GM19463 (cell line): ENCODE results near the gene GTF2IRD1.
"Not testable (repeated sequence)": the region's sequence is repeated elsewhere in the genome, so short reads cannot be mapped to it uniquely, and the experiment has no call there.

Source experiments
- ATAC-seq: cut with Tn5 transposase; IDR thresholded peaks from one replicate; pipeline ENCODE4 v1.9.1; 2021; ENCODE audit warnings: mild to moderate bottlenecking, moderate library complexity; ENCODE audit not compliant: unreplicated experiment

Gene GTF2IRD1

DNA sequence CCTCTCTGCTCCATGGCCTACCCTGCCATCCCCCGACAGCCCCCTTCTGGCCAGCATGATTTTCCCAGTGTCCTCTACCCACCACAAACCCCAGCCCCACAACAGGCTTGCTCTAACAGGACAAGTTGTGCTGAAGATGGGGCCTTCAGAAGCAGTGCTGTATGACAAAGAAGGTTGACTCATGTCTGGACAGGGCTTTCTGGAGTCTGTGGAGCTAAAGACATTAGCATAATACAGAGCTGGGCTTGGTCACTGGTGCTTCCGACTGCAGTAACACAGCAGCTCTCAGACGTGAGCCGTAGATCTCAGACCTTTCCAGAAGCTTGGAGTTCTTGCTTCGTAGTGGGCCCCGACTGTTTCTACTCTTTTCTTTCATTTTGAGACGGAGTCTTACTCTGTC, 100.5 kb downstream of the GTF2IRD1 start:
- no peak for ATAC-seq

DNA sequence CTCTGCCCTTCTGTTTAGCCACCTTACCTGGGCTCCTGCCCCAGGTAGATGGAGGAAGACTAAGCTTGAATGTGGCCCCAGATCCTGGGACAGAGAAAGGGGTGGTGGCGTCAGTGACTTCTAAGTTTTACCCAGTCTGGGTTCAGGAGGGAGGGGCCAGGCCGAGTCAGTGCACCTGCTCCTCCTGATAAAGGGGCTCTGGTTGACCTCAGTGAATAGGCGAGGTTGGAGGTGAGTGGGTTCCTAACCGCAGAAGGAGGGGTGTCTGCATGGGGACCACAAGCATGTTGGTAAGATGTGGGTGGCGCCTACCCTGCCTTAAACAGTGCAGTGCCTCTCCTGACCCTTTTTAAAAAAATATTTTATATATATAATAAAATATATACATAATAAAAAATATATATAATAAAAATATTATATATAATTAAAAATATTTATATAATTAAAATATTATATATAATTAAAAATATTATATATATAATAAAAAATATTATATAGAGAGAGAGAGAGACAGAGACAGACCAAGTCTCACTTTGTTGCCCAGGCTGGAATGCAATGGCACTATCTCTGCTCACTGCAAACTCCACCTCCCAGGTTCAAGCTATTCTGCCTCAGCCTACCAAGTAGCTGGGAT, 106.5 kb downstream of the GTF2IRD1 start:
- no peak for ATAC-seq

DNA sequence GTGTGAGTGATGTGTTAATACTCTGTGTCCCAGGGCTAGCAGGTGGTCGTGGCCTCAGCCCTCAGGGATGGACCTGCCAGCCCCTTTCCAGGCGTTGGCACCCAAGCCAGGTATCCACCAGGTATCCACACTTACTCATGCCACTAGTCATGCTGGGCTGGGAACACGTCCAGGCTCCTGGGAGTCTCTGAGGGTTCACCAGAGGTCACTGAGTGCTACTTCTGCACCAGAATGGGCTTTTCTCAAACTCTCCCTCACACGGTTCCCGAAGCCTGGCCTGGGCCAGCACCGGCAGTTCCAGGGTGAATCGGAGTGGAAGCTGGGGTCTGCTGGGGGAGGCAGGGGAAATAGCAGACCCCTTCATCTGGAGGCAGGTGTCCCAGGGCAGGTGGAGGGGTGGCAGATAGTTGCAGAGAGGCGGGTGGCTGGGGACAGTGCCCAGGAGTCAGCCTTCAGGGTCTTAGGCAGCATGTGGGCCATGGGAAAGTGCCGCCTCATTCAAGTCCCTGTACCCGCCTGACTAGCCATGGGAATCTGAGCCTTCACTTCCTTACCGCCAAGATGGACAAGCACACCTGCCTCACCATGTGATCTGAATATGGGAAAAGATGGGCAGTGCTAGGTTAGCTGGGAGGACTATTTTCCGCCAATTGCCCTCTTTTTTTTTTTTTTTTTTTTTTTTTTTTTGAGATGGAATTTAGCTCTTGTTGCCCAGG, 108.3 kb downstream of the GTF2IRD1 start:
- ATAC-seq: no peak

DNA sequence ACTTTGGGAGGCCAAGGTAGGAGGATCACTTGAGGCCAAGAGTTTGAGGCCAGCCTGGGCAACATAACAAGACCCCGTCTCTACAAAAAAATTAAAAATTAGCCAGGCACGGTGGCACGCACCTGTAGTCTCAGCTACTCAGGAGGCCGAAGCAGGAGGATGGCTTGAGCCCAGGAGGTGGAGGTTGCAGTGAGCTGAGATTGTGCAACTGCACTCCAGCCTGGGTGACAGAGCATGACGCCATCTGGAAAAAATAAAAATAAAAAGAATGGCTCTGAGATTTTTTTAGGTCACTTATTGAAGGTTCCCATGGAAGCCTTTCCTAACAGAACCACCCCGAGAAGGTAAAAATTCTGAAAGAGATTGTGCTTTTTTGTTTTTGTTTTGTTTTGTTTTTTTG, 109.9 kb downstream of the GTF2IRD1 start:
- ATAC-seq: not testable (repeated sequence)

DNA sequence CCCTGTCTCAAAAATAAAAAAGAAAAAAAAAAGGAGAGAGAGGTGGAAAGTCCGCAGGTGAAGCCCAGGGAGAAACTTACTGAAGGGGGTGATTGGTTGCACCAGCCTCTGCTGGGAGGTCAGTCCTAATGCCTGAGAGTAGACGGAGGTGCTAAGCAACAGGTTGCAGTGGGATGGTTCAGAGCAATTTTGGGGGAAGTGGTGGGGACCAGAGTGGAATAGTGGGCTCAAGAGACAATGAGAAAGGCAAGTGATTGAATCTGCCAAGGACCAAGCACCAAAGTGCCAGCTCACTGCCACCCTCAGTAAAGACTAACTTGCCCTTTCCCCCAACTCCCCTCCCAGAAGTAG, 113.6 kb downstream of the GTF2IRD1 start:
- no peak for ATAC-seq

DNA sequence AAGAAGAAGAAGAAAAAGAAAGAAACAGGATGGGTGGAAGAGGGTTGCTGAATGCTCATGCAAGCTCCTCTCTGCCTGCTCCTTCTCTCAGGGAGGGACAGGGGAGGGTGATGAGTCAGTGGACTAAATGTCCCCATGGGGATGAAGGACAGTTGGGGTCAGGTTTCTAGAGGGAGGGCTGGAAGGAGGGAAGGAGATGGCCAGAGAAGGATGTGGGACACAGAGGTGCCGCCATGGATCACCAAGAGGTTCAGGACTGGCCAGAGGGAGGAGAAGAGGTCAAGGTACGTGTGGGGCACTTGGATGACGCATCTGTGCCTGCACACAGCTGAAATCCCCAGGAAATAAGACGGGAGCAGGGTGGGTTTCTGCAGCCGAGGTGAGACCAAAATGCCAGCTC, 115.0 kb downstream of the GTF2IRD1 start:
- no peak for ATAC-seq

DNA sequence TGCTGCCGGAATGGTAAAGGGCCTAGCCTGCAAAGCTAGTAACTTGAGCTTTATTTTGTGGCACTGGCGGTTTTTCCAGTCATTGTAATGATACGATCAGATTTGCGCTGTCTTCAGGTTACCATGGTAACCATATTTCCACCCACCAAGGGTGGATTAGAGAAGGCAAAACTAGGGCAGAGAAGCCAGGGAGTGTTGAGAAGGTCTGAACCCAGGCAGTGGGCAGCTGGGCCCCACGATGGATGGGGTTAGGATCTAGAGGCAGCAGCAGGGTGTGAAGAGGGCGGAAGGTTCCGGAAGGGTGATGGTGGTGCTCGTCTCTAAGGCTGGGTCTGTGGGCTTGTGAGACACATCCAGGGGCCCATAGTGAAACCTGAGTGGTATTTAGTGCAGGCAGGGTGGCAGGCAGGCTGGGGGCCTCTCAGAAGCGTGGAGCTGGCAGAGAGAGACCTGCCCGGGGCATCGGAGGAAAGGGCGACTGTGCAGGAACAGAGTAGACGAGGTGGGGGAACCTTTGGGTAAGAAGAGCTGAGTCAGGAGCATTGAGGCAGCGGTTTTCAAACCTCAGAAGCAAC, 115.9 kb downstream of the GTF2IRD1 start:
- ATAC-seq: no peak

DNA sequence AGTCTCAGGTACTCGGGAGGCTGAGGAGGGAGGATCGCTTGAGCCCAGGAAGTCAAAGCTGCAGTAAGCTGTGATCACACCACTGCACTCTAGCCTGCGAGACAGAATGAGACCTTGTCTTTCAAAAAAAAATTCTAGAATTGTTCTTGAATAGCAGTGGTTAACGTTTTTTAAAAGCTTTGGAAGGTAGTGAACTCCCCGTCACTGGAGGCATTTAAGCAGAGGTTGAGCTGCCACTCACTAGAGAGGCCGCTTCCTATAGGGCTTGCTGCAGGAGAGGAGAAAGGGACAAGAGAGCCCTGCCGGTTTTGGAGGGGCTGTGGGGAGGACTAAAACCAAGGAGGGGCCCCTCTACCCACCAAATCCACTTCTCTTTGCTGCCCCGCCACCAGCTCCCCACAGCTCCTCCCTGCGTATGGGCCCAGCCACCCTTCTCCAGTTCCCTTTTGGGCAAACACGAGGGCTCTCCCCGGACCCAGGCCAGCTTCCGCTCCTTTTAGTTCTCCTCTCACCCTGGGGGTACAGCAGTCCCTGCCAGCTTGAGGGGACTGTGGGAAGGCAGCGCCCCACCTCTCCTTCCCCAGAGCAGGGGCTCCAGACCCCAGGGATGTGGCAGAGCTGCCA, 116.9 kb downstream of the GTF2IRD1 start:
- ATAC-seq: no peak

DNA sequence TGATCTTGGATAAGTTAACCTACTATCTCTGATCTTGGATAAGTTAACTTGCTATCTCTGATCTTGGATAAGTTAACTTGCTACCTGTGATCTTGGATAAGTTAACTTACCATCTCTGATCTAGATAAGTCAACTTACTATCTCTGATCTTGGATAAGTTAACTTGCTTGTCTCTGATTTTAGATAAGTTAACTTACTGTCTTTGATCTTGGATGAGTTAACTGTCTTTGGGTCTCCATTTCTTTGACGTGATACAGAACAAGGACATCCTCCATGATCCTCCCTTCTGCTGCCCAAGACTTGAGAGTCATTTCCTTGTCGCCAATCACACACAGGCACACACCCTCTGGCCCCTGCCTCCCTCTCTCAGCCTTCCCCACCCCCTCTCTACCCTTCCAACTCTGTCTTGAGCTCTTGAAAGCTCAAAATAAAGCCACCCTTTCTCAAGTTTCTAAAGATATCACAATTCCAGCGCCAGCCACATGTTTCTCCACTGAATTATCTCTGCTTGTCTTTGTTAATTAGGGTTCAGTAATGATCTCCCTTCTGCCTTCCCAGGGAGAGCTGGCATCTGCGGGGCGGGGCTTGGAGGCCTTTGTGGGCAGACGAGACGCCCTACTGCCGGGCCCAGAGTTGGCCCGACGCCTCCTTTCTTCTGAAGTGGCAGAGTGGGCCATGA, 118.7 kb downstream of the GTF2IRD1 start:
- no peak for ATAC-seq

DNA sequence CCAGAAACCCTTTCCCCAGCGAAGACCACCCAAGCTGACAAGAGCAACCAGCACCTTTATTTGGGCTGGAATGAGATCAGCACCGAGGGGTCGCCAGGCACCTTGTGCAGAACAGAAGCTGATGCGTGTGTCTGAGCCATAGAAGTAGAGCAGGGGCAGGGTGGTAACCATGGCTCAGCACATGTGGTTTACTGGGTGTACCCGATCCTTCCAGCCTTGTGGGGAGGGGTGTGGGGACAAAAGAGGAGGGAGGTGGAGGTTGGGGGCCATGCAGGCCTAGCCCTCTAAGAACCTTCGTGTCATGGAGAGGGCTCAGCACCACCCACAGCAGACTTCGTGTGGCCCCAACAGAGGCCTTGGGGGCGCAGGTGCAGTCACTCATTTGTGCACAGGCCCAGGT, 119.8 kb downstream of the GTF2IRD1 start:
- no peak for ATAC-seq

DNA sequence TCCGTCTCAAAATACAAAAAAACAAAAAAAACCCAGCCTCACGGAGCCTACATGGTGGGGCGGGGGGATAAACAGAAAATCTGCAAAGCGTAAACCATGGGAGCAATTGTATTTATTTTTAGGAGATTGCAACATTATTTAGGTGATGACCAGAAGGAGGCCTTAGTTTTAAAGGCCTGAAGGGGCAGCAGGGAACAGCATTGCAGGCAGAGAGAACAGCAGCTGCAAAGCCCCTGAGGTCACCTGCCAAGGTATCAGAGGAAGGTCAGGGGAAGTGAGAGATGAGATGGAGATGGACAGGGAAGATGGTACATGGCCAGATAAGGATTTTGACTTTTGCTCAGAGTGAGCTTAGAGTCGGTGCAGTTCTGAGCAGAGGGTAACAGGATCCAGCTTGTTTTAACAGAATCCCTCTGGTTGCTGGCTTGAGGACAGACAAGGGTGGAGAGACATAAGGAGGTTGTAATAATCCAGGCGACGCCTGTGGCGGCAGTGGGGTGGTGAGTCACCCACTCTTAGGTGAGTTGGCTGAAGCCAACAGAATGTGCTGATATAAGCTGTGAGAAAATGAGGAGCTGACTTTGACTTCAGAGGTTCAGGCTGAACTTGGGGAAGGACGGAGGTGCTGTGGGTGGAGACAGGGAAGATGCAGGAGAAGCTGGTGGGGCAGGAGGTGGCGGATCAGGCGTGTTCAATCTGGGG, 121.5 kb downstream of the GTF2IRD1 start:
- ATAC-seq: no peak

DNA sequence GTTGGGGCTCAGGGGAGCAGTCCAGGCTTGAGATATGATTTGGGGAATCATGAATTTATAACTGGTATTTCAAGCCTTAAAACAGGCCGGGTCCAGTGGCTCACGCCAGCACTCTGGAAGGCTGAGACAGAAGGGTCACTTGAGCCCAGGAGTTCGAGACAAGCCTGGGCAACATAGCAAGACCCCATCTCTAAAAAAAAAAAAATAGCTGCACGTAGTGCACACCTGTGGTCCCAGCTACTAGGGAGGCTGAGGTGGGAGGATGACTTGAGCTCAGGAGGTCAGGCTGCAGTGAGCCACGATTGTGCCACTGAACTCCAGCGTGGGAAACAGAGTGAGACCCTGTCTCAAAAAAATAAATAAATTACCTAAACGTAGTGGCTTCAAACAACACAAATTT, 122.1 kb downstream of the GTF2IRD1 start:
- no peak for ATAC-seq

DNA sequence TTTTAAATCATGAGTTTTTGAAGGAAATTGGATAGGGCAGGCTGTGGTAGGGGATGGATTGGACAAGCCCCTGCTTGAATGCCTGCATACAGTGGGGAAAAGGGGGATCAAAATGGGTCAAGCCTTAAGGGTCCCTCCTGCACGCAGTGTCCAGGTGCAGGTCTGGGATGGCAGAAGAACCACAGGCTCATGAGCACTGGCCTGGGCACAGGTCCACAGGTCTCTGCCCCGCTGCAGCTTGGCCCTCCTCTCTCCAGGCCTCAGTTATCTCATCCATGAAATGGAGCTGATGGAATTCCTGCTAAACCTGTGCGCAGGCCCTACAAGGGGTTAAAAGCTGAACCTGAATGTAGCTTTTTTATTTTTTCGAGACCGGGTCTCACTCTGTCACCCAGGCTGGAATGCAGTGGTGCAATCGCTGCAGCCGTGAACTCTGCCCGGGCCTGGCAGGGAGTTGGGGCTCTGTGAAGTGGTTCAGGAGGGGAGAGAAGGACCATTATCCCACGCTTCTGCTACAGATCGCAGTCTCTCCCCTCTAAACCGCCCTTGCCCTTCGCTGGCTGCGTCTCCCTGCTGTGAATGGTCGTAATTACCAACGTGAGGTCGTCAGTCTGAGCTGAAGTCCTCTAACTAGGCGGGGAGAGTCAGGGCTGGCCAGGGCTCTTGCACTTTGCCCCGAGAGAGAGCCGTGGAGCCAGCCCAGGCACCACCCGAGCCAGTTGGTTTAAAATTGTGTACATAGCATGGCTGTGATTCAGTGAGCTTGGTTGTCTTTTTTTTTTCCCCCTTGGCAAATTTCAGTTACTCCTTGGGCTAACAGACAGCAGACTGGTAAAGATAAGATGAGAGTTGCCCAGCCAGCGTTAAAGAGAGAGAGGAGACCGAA, 126.3 kb downstream of the GTF2IRD1 start:
- no peak for ATAC-seq

DNA sequence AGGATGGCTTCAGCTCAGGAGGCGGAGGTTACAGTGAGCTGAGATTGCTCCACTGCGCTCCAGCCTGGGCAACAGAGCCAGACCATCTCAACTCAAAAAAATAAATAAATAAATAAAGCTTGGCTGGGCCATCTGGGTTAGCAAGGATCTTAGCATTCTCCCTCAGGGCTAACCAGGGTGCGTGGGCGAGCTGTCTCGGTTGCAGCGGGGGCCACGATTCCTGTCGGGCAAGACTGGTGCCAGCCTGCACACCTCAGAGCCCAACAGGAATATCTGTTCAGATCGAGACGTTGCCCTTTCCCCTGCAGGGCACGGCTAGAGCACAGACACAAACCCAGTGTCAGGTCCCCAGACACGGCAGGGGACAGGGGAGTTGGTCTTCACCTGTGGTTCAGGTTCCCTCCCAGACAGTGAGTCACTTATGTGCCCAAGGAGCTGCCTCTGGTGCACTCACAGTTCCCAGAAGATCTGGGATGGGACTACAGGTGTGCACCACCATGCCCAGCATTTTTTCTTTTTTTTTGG, 128.3 kb downstream of the GTF2IRD1 start:
- ATAC-seq: no peak

DNA sequence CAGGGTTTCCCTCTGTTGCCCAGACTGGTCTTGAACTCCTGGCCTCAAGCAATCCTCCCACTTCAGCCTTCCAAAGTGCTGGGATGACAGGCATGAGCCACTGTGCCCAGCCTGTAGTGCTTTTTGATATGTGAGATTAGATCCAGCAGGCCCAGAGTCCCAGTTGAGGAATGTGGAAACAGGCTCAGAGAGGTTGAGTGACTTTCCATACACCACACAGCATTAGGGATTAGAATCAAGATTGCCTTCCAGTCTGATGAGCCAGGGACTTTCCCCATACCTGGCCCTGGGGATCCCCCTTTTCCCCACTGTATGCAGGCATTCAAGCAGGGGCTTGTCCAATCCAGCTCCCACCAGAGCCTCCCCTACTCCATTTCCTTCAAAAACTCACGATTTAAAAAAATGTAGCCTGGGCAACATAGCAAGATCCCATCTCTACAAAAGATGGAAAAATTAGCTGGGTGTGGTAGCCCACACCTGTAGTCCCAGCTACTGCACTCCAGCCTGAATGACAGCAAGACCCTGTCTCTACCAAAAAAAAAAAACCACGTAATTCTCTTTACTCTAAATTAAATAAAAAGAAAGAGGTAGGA, 128.8 kb downstream of the GTF2IRD1 start:
- no peak for ATAC-seq

DNA sequence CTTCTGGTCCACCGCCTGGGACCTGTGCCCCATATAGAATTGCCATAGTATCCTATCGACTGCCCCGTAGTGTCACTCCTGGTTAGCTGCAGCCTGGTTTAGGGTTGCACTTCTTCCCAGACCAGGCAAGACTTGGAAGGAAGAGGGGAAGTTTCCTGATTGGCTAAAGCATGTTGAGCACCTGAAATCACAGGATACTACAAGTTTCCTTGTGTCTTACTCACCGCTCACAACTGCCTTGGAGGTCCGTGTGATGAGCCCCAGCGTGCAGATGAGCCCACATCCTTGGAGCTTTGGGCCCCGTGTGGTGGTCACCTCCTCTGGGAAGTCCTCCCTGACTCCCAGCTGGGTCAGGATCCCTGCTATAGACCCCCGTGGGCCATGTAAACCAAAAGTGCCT, 129.9 kb downstream of the GTF2IRD1 start:
- no peak for ATAC-seq

DNA sequence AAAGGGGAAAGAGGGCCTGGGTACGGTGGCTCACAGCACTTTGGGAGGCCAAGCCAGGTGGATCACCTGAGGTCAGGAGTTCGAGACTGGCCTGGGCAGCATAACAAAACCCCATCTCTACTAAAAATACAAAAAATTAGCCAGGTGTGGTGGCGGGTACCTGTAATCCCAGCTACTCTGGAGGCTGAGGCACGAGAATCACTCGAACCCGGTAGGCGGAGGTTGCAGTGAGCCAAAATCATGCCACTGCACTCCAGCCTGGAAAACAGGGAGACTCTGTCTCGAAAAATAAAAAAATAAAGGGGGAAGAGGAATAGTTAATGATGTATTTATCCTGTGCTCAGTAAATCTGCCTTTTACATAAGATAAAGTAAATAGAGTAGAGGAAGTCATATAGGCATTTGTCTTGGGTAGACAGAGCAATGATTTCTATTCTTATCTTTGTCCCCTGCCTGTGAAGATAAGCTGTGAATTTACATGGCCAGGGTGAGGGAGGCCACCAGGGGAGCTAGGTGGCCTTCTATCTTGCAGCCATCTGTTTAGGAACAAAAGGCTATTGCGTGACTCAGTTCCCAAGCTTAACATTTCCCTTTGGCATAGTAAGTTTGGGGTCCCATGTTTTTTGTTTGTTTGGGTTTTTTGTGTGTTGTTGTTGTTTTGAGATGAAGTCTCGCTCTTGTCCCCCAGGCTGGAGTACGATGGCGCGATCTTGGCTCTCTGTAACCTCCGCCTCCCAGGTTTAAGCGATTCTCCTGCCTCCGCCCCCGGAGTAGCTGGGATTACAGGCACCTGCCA, 130.7 kb downstream of the GTF2IRD1 start:
- no peak for ATAC-seq

DNA sequence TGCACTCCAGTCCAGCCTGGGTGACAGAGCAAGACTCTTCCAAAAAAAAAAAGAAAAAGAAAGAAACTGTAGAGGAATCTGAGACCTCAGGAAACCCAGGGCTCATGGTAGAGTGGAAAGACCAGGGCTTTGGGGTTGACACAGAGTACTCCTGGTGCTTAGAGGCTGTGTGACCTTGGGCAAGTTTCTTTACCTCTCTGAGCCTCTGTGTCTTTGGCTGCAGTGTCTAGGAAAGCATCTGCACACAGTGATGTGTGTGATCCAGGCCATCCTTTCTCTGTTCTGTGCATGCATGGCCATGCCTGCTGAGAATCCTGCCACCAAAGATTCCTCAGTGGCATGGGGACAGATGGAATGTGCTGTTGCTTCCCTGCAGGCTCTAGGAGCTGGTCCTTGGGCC, 132.1 kb downstream of the GTF2IRD1 start:
- no peak for ATAC-seq
